Adrenal gland (tissue), 5 donors: ENCODE data around the gene BTN3A1.

Source experiments
- POLR2A ChIP-seq, 2 donors: fragments of 450-650 bp; IDR thresholded peaks; one replicate each; pipeline ENCODE4 v1.6.1; 2017; ENCODE audit warnings: antibody characterized with exemption in 2 of 2, mild to moderate bottlenecking in 2 of 2, moderate library complexity in 1 of 2
- TF ChIP-seq, protein P1 (sequence below), 6 experiments: fragments of 450-650 bp in 4 of 6; fragments of 200-600 bp in 2 of 6; sonication (generic) in 1 of 6; IDR thresholded peaks; 1 replicate in 5 of 6; 2 replicates in 1 of 6; pipeline versions ENCODE4 v1.5.1 to v1.8.0; 2016 to 2021; ENCODE audit warnings: antibody characterized with exemption in 6 of 6, mild to moderate bottlenecking in 2 of 6, moderate library complexity in 1 of 6
- donor health status: DM: no; HTN: no; CAD: no.

- TF ChIP-seq, protein P1, sequence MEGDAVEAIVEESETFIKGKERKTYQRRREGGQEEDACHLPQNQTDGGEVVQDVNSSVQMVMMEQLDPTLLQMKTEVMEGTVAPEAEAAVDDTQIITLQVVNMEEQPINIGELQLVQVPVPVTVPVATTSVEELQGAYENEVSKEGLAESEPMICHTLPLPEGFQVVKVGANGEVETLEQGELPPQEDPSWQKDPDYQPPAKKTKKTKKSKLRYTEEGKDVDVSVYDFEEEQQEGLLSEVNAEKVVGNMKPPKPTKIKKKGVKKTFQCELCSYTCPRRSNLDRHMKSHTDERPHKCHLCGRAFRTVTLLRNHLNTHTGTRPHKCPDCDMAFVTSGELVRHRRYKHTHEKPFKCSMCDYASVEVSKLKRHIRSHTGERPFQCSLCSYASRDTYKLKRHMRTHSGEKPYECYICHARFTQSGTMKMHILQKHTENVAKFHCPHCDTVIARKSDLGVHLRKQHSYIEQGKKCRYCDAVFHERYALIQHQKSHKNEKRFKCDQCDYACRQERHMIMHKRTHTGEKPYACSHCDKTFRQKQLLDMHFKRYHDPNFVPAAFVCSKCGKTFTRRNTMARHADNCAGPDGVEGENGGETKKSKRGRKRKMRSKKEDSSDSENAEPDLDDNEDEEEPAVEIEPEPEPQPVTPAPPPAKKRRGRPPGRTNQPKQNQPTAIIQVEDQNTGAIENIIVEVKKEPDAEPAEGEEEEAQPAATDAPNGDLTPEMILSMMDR (IDR thresholded peaks at IDR 0.05) = no peak
- TF ChIP-seq POLR2A (IDR thresholded peaks at IDR 0.05) = no peak
Measured at GRCh38 chr6:26454631-26455030, 52.6 kb downstream of the BTN3A1 start.
